Activated CD4-positive, alpha-beta memory T cell treated with anti-CD3 and anti-CD28 coated beads for 36 hours (primary cell): ENCODE measurements around the gene TRIM47. TPM values are rescaled to one million over a fixed set of nuclear protein-coding genes. Genes with fewer than 3 reads are reported as not detected.

ENCODE experiments used
- CTCF ChIA-PET: fragments of 350-600 bp; sonication (Branson Sonifier 250); formaldehyde crosslinking; loops from one replicate; lab custom pipeline; 2021; ENCODE audit warnings: antibody characterized with exemption, inconsistent platforms; lab: Charles Lee
- POLR2A ChIA-PET: fragments of 350-600 bp; sonication (Branson Sonifier 250); formaldehyde crosslinking; loops from one replicate; lab custom pipeline; 2021; ENCODE audit warnings: antibody characterized with exemption; lab: Charles Lee
- DNase-seq: peaks from one replicate; pipeline ENCODE4 v3.0.0-alpha.2; 2020
- H3K27ac Mint-ChIP-seq: one replicate; pipeline ENCODE4 v1.8.0; 2021; ENCODE audit warnings: mixed read lengths
- H3K27me3 Mint-ChIP-seq: one replicate; pipeline ENCODE4 v1.8.0; 2021; ENCODE audit warnings: mixed read lengths
- H3K36me3 Mint-ChIP-seq: one replicate; pipeline ENCODE4 v1.8.0; 2021; ENCODE audit warnings: mixed read lengths
- H3K4me1 Mint-ChIP-seq: one replicate; pipeline ENCODE4 v1.8.0; 2021; ENCODE audit warnings: low read depth, mixed read lengths
- H3K4me3 Mint-ChIP-seq: one replicate; pipeline ENCODE4 v1.8.0; 2021; ENCODE audit warnings: mild to moderate bottlenecking, mixed read lengths
- H3K9me3 Mint-ChIP-seq: one replicate; pipeline ENCODE4 v1.8.0; 2021; ENCODE audit warnings: mixed read lengths
- intact Hi-C: fragments of 100-400 bp; cut with micrococcal nuclease; formaldehyde crosslinking; loops from one replicate; pipeline ENCODE4 v1.15.1; 2023
- total RNA-seq, 2 experiments: library from RNA; stranded (reverse); gene quantifications; one replicate each; pipeline ENCODE4 v1.2.3, GENCODE V29; 2021

The TRIM47 gene
- total RNA-seq, 2 experiments from 2014 or later, result 18.5 to 19.5 TPM

- Mint-ChIP-seq H3K4me1 (peaks cover 25% of the 10 kb centered on the region), H3K9me3 (no peaks in the 10 kb centered on the region), H3K27me3 (no peaks in the 10 kb centered on the region), H3K4me3 (no peak overlapping the region), H3K36me3 (peaks cover 19% of the 10 kb centered on the region), H3K27ac (peak overlapping the region; percentile 19)
- DNase-seq, result no peak
- ChIA-PET CTCF (interaction anchor here (0.6 to 3.1 kb wide), 14 partner anchors 11 to 87 kb away, joined by 3 to 39 read pairs (median 6); partner anchors contain the start of genes GALK1 and WBP2), POLR2A (interaction anchor here (1.0 to 2.7 kb wide), 4 partner anchors 28 to 49 kb away, joined by 3 to 10 read pairs (median 4); no protein-coding TSS in a partner anchor)
- intact Hi-C loops, result loop anchor here (2.0 kb wide), 1 partner anchor 61 kb away; the partner anchor contains the start of gene GALK1
Measured at GRCh38 chr17:75825748-75826370, 52.5 kb downstream of the TRIM47 start.

GRCh38 chr17:75825149-75825552 lies 53.2 kb downstream of the TRIM47 start:
- no peak overlapping the region for H3K4me3 Mint-ChIP-seq
- ChIA-PET CTCF (interaction anchor here (0.6 to 3.1 kb wide), 7 partner anchors 9 to 77 kb away, joined by 3 to 15 read pairs (median 3); partner anchors contain the start of genes GALK1 and WBP2), POLR2A (interaction anchor here (2.7 kb wide), 1 partner anchor 48 kb away, joined by 10 read pairs; no protein-coding TSS in a partner anchor)
- intact Hi-C loops, result no loop called here
- DNase-seq, result no peak
- peaks cover 17% of the 10 kb centered on the region for H3K36me3 Mint-ChIP-seq
- H3K27ac Mint-ChIP-seq, result peak overlapping the region; percentile 19
- H3K27me3 Mint-ChIP-seq, result no peaks in the 10 kb centered on the region
- H3K9me3 Mint-ChIP-seq, result no peaks in the 10 kb centered on the region
- peaks cover 27% of the 10 kb centered on the region for H3K4me1 Mint-ChIP-seq

- H3K36me3 Mint-ChIP-seq, result peaks cover 13% of the 10 kb centered on the region
- no peaks in the 10 kb centered on the region for H3K9me3 Mint-ChIP-seq
- ChIA-PET POLR2A (interaction anchor here (2.0 to 2.7 kb wide), 2 partner anchors 48 to 49 kb away, joined by 10 to 11 read pairs; no protein-coding TSS in a partner anchor), CTCF (interaction anchor here (0.9 to 1.5 kb wide), 5 partner anchors 10 to 77 kb away, joined by 3 to 8 read pairs (median 3); partner anchors contain the start of gene GALK1)
- peaks cover 27% of the 10 kb centered on the region for H3K4me1 Mint-ChIP-seq
- intact Hi-C loops, result no loop called here
- H3K4me3 Mint-ChIP-seq, result no peak overlapping the region
- DNase-seq, result no peak
- H3K27me3 Mint-ChIP-seq, result no peaks in the 10 kb centered on the region
- no peak overlapping the region for H3K27ac Mint-ChIP-seq
Measured at GRCh38 chr17:75824666-75825065, 53.7 kb downstream of the TRIM47 start.

Other genes with a start within 250 kb of the TRIM47 start
- gene SMIM5, start 245.1 kb downstream of the TRIM47 start, total RNA-seq, result not detected
- 10 to 100 TPM; 27.7 to 31.3 TPM for gene RECQL5, start 211.4 kb downstream of the TRIM47 start, total RNA-seq
- 10 to 100 TPM; 81.4 to 92.7 TPM for gene SAP30BP, start 211.2 kb downstream of the TRIM47 start, total RNA-seq
- gene ITGB4, start 157.1 kb downstream of the TRIM47 start, total RNA-seq, result 1 to 10 TPM in 1 of 2 experiments, under 1 TPM in 1; 0.67 to 1.1 TPM
- gene GALK1, start 113.4 kb downstream of the TRIM47 start, total RNA-seq, result 10 to 100 TPM; 69.3 to 69.7 TPM
- 10 to 100 TPM; 21.8 to 24.7 TPM for gene UNK, start 93.8 kb downstream of the TRIM47 start, total RNA-seq
- 100 to 1,000 TPM; 135 to 139 TPM for gene UNC13D, start 34.2 kb downstream of the TRIM47 start, total RNA-seq
- 10 to 100 TPM; 79.1 to 80.6 TPM for gene WBP2, start 23.2 kb downstream of the TRIM47 start, total RNA-seq
- 10 to 100 TPM; 27.5 to 28.2 TPM for gene TRIM65, start 18.4 kb upstream of the TRIM47 start, total RNA-seq
- 100 to 1,000 TPM; 108 TPM for gene MRPL38, start 26.3 kb upstream of the TRIM47 start, total RNA-seq
- 10 to 100 TPM; 17.2 to 18.1 TPM for gene FBF1, start 62.5 kb upstream of the TRIM47 start, total RNA-seq
- gene ACOX1, start 100.6 kb upstream of the TRIM47 start, total RNA-seq, result 10 to 100 TPM; 34.0 to 35.1 TPM
- gene TEN1, start 100.7 kb upstream of the TRIM47 start, total RNA-seq, result 10 to 100 TPM; 11.4 to 12.3 TPM
- 1 to 10 TPM; 2.9 to 3.7 TPM for gene CDK3, start 122.3 kb upstream of the TRIM47 start, total RNA-seq
- under 1 TPM in 1 of 2 experiments, not detected in 1; 0.02 TPM for gene EVPL, start 148.7 kb upstream of the TRIM47 start, total RNA-seq
- 100 to 1,000 TPM; 142 to 148 TPM for gene SRP68, start 193.9 kb upstream of the TRIM47 start, total RNA-seq
- 1 to 10 TPM; 3.5 to 4.8 TPM for gene GALR2, start 196.2 kb upstream of the TRIM47 start, total RNA-seq
- gene ZACN, start 200.6 kb upstream of the TRIM47 start, total RNA-seq, result 1 to 10 TPM; 4.9 to 5.1 TPM
- gene EXOC7, start 225.2 kb upstream of the TRIM47 start, total RNA-seq, result 10 to 100 TPM; 63.3 to 66.0 TPM